Smooth muscle cell of the brain vasculature (primary cell): ENCODE results near the gene PPP4C.
"Not testable (repeated sequence)": the region's sequence is repeated elsewhere in the genome, so short reads cannot be mapped to it uniquely, and the experiment has no call there.

Source experiments
- DNase-seq: peaks from one replicate; pipeline ENCODE4 v3.0.0-alpha.2; 2012; ENCODE audit warnings: low read depth, low spot score

Gene PPP4C

GRCh38 chr16:30096105-30096861 is 20.5 kb downstream of the PPP4C start, which contains the start of gene YPEL3:
Gene YPEL3 (minus strand): TSS chr16:30096213. CDS start chr16:30095482, 731 bp downstream.
- peak; percentile 72 for DNase-seq

GRCh38 chr16:30096862-30097563 is 21.2 kb downstream of the PPP4C start:
- no peak for DNase-seq

DNA sequence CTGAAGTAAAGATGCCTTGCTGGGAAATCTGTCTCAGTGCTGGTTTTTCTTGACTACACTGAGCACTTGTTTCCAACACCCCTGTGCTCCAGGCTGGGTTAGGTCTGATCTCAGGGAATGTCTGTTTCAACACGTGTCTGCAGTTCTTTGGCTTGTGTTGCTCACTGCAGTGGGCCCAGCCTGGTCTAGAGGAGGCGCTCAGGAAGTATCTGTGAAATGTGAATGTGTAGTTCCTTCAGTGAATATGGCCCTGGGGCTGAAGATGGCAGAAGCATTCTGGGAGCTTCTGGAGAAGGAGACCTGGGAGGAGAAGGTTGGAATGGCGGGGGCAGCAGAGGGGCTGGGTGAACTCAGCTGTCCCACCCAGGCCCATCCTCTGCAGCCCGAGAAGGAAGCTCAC is 28.3 kb downstream of the PPP4C start:
- DNase-seq, result no peak

- no peak for DNase-seq
These were observed 28.7 kb downstream of the PPP4C start for GRCh38 chr16:30104492-30104891.

DNA sequence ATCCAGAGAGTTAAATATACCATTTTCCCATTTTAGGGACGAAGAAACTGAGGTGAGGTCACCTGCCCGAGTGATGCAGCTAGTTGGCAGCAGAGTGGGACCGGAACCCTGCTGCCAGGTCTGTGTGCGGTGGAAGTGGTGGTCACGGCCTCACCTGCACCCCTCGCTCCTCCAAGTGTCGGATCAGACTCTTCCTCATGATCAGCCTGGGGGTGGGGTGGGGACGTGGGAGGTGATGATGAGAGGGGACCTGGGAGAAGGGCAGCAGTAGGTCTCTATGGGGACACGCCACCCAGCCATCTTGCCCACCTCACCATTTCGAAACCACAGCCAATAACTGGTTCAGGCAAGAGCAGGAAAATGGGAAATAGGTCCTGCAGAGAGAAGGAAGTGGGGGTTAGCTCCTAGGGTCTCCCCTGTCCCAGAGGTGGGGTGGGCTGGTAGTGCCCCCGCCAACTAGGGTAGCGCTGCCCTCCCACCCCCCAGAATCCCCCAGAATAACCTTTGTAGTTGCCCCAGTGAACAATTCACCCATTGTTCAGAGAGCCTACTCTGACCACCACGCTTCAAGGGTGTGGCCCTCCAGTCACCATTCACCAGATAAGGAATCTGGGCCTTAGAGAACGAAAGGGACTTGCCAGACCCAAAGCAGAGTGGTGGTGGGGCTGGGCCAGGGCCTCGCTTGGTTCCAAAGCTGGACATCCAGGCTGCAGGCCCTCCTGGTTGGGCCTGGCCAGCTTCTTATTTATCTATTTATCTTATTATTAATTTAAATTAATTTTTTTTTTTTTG is 32.5 kb downstream of the PPP4C start:
- DNase-seq, result no peak

DNA sequence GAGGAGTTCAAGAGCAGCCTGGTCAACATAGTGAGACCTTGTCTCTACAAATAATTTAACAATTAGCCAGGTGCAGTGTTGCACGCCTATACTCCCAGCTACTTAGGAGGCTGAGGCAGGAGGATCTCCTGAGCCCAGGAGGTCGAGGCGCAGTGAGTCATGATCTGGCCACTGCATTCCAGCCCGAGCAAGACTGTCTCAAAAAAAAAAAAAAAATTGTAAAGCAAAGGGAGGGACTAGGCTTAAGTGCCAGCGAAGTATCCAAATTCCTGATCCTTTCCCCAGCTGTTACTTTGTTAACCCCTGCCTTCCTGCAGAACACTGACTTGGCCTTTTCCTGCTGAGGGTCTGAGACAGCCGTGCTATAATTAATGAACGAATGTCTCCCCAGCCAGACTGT is 34.9 kb downstream of the PPP4C start:
- DNase-seq, result no peak

GRCh38 chr16:30112197-30113030 is 36.6 kb downstream of the PPP4C start:
- no peak for DNase-seq

DNA sequence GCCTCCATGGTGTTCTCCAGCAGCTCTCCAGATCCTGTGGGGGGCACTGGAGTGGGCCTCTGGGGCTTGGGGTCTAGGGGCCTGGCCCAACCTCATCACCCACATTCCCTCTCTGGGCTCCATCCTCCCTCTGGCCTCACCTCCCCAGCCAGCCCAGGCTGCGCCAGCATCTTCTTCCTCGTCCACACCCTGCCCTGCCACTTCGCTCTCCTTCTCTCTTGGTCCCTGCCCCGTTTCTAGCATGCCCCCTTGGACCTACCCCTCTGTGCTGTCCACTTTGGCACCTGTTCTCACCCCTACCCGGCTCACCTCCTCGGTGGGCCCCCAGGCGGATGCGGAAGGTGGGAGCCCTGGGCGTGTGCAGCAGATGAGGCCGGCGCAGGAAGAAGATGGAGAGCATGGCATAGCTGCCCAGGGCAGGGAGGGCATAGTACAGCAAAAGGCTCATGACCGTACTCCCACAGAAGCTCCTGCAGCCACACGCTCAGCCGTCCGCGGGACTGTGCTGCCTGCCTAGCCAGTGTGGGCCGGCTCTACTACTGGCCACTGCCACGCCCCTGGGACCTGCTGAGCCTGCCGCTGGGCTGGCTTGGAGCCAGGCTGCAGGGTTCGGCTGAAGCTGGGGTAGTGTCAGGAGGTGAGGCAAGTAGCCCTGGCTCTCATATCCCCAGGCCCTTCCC is 37.4 kb downstream of the PPP4C start, which contains the start of gene GDPD3:
Gene GDPD3, minus strand, starts transcription at position 507 of the 680 bp plus-strand sequence. Its CDS starts 59 bp downstream, at position 448.
- no peak for DNase-seq

DNA sequence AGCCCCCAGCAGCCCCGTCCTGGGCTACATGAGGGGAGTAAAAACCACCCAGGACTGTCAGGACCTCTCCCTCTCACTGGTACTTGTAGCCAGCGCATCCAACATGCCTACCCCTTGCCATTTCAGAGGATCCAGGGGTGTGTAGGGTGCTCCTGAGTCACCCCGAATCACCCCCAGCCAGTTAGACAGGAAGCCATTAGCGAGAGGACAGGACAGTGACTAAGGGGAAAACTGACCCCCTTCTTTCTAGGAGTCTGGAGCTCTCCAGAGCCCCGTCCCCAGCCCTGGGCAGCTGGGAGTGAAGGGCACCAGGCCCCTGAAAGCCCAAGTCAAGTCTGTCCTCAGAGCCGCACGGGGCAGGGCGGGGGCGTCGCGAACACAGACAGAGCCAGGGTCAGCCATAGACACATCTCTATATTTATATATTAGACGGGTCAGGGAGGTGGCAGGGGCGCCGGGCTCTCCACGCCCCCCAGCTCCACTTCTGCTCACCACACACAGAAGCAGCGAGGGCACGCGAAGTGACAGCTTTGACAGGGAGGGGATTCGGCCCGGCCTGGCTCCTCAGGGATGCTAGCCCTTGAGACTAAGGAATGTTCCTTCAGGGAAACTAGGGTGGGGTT is 38.0 kb downstream of the PPP4C start:
- no peak for DNase-seq

DNA sequence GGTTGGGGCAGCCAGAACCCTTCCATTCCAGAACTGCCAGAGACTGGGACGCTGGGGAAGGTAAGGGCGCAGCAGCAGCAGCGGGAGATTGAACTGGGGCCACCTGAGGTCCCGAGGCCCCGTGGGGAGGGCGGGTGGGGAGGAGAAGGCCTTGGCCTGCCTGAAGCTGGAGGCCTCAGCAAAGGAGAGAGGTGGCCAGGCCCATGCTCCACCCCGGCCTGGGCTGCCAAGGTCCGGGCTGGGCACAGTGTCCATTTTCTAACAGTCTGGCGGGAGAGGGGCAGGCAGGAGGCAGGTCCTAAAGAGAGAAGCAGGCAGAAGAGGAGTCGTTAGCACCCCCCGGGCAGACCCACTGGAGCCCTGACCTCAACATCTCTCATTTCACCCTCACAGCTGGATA is 38.6 kb downstream of the PPP4C start:
- no peak for DNase-seq

GRCh38 chr16:30114833-30115232 is 39.0 kb downstream of the PPP4C start:
- DNase-seq, result not testable (repeated sequence)

GRCh38 chr16:30115238-30115637 is 39.4 kb downstream of the PPP4C start:
- no peak for DNase-seq

GRCh38 chr16:30116291-30117207 is 40.8 kb downstream of the PPP4C start:
- DNase-seq, result no peak

- no peak for DNase-seq
These were observed 42.0 kb downstream of the PPP4C start for GRCh38 chr16:30117768-30118167.

DNA sequence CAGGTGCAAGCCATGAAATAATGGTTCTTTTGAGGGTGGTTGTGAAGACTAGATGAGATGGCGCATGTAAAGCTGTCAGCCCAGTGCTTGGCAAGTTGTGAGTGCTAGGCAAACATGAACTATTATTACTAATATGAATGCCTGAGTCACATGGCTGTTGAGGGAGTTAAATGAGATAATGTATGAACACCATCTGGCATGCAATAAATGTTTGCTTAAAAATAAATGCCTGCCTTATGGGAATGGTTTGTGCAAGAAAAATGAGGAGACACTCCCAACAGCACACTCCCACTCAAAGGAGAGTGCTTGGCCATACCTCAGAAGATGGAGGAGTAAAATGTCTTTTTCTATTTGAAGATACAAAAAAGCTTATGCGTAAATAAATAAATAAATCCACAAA is 43.6 kb downstream of the PPP4C start:
- no peak for DNase-seq

DNA sequence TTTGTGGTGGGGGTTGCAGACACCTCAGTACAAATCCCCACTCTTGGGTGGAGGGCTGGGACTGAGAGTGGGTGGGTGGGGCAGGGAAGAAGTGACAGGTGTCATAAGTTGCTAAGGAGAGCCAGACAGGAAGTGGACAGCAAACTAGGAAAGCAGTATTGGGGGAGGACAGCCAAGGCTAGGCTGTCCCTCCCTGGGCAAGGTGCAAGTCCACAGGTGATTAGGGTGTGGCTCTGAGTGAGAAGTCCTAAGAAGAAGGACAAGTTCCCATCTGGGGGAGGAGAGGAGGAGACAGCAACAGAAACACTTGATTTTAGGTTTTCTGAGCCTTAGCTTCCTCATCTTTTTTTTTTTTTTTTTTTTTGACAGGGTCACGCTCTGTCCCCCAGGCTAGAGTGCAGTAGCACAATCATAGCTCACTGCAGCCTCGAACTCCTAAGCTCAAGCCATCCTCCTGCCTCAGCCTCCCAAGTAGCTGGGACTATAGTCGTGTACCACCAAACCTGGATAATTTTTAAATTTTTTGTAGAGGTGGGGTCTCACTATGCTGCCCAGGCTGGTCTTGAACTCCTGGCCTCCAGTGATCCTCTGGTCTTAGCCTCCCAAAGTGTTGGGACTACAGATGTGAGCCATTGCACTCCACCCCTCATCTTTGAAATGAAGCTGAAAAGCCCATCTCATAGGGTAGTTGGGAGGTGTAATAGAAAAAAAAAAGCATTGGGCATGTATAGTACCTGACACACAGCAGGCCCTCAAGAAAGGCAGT is 44.7 kb downstream of the PPP4C start:
- DNase-seq, result no peak

GRCh38 chr16:30121741-30122571 is 46.2 kb downstream of the PPP4C start:
- no peak for DNase-seq
